Fibroblast of gingiva (primary cell): ENCODE results near the gene MAP3K19.
"Not testable (repeated sequence)": the region's sequence is repeated elsewhere in the genome, so short reads cannot be mapped to it uniquely, and the experiment has no call there.

ENCODE experiments used
- DNase-seq: peaks from one replicate; pipeline ENCODE4 v3.0.0-alpha.2; 2011; ENCODE audit warnings: low read depth

Gene MAP3K19

GRCh38 chr2:134985061-134985460, 62.2 kb downstream of the MAP3K19 start:
- DNase-seq = no peak

- no peak for DNase-seq
Observed at GRCh38 chr2:134982603-134983002, 64.6 kb downstream of the MAP3K19 start.

- no peak for DNase-seq
Observed at GRCh38 chr2:134980639-134981038, 66.6 kb downstream of the MAP3K19 start.

GRCh38 chr2:134979221-134979620, 68.0 kb downstream of the MAP3K19 start:
- no peak for DNase-seq

GRCh38 chr2:134977104-134977503, 70.1 kb downstream of the MAP3K19 start:
- not testable (repeated sequence) for DNase-seq

GRCh38 chr2:134976074-134976702, 71.1 kb downstream of the MAP3K19 start:
- DNase-seq = no peak

- no peak for DNase-seq
Observed at GRCh38 chr2:134975281-134976009, 71.8 kb downstream of the MAP3K19 start.

DNA sequence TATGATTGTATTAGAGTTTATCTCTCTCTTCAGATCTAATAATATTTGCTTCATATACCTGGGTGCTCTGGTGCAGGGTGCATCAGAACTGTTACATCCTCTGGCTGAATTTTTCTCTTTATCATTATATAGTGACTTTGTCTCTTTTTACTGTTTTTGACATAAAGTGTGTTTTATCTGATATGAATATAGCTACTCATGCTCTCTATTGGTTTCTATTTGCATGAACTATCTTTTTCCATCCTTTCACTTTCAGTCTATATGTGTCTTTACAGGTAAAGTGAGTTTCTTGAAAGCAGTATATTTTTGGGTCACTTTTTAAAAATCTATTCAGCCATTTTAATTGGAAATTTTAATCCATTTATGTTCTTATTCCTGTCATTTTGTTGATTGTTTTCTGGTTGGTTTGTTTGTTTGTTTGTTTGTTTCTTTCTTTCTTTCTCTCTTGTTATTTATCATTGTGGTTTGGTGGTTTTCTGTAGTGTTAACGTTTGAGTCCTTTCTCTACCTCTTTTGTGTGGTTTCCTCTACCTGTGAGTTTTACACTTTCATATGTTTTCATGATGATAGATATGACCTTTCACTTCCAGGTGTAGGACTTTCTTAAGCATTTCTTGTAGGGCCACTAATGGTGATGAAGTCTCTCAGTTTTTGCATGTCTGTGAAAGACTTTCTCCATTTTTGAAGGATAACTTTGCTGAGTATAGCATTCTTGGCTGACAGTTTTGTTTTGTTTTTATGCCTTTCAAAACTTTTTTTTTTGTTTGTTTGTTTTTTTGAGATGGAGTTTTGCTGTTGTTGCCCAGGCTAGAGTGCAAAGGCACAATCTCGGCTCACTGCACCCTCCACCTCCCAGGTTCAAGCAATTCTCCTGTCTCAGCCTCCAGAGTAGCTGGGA, 73.8 kb downstream of the MAP3K19 start:
- DNase-seq = no peak

DNA sequence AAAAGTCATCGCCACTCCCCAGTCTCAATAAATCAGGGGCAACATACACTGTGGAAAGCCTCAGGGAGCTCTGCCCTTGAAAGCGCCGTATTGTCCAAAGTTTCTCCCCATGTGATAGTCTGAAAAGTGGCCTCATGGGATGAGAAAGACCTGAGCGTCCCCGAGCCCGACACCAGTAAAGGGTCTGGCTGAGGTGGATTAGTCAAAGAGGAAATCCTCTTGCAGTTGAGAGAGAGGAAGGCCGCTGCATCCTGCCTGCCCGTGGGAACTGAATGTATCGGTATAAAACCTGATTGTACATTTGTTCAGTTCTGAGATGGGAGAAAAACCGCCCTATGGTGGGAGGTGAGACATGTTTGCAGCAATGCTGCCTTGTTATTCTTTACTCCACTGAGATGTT, 80.1 kb downstream of the MAP3K19 start:
- DNase-seq = not testable (repeated sequence)

GRCh38 chr2:134957477-134957876, 89.8 kb downstream of the MAP3K19 start:
- DNase-seq = no peak

- DNase-seq = no peak
Observed at GRCh38 chr2:134955744-134956143, 91.5 kb downstream of the MAP3K19 start.

DNA sequence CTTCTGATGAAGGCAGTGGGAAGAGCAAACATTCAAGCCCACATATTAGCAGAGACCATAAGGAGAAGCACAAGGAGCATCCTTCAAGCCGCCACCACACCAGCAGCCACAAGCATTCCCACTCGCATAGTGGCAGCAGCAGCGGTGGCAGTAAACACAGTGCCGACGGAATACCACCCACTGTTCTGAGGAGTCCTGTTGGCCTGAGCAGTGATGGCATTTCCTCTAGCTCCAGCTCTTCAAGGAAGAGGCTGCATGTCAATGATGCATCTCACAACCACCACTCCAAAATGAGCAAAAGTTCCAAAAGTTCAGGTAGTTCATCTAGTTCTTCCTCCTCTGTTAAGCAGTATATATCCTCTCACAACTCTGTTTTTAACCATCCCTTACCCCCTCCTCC, 93.2 kb downstream of the MAP3K19 start:
- no peak for DNase-seq

DNA sequence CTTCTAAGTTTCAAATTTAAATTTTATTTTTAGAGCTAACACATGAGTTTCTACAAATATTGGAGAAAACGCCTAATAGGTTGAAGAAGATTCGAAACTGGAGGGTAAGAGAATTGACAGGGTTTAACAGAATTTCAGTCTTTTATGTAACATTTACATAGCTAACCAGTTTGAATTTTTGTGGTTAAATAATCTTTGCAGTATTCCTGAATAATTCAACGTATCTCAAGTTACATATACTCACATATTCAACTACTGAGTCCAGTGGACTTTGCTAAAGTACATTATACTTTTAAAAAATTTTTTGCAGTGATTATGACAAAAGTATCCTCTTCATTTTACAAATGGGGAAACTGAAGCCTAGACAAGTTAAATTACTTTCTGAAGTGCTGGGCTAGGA, 94.6 kb downstream of the MAP3K19 start:
- no peak for DNase-seq

- DNase-seq = no peak
Observed at GRCh38 chr2:134950886-134951285, 96.4 kb downstream of the MAP3K19 start.

DNA sequence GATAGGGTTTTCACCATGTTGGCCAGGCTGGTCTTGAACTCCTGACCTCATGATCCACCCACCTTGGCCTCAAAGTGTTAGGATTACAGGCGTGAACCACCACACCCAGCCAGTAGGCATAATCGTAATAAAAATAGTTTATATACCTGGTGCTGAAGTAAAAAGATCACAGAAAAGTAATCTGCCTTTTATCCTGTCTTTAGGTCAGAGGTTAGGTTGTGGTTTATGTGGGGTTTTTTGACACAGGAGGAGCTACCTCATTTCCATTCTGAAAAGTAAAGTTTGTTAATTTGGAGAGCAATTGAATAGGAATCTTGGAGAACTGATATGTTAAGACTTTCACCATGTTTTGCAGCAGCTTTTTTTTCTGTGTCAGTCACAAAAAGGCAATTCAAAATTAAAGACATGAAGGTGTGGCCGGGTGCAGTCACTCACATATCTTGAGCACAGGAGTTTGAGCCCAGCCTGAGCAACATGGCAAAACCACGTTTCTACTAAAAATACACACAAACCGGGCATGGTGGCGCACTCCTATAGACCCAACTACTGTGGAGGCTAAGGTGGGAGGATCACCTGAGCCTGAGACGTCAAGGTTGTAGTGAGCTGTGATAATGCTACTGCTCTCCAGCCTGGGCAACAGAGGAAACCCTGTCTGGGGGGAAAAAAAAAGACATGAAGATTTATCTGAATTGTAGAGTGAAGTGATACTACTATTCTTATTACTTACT, 97.1 kb downstream of the MAP3K19 start:
- DNase-seq = no peak

DNA sequence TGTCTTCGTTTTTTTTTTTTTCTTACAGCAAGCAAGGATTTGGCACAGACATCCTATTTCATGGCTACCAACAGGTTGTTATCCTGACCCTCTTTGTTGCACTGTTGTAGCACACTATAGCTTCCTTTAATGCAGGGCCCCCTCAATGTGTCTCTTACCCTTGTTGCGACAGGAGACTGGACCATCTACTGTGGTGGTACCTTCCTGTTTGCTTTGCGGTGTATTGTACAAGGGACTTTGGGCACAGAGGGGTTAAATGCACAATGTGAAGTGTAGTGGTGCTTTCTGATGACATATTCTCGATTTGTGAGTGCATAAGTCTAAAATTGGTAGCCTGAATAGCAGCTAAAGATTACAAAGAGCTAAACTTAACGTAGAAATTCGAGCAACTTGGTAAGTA, 101.2 kb downstream of the MAP3K19 start:
- DNase-seq = no peak

GRCh38 chr2:134944975-134945374, 102.3 kb downstream of the MAP3K19 start:
- no peak for DNase-seq

DNA sequence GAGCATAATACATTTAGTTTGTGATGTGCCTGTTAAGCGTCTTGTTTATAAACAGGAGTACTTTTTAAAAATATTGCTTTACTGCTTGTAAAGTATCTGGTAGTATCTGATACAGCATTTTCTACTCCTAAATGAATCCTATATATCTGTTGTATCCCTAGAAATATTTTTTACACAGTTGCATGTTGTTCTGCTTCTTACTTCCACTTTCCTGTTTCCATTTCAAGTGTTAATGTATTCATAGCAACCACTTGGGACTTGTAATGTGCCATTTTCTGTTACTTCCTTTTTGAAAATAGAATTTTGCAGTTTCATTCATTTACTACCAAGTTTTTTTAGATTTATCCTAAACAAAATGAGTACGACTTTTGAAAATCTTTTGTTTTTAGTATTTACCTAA, 103.7 kb downstream of the MAP3K19 start:
- no peak for DNase-seq

GRCh38 chr2:134936691-134937090, 110.6 kb downstream of the MAP3K19 start:
- DNase-seq = no peak

- peak; percentile 5 for DNase-seq
Observed at GRCh38 chr2:134934641-134935040, 112.6 kb downstream of the MAP3K19 start.

DNA sequence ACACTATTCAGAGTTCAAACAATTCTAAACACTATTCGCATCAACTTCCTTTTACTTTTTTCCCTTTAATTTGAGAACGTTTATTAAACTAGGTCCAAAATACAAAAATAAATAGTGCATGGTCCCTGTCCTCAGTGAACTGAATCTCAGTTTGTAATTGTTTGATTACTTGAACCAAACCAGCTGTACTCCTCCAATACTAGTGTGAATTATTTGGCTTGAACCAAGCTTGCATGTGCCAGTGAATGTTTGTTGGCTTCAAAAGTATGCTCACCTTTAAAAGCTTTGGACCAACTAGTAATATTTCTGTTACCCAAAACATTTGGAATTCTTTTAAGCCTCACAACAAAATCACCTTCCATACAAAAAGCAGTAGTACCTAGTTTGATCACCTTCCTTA, 113.1 kb downstream of the MAP3K19 start:
- no peak for DNase-seq

GRCh38 chr2:134933732-134934131, 113.5 kb downstream of the MAP3K19 start:
- no peak for DNase-seq
